GM10266 (cell line): ENCODE results near the gene PITPNC1.
"Not testable (repeated sequence)": the region's sequence is repeated elsewhere in the genome, so short reads cannot be mapped to it uniquely, and the experiment has no call there.

Source experiments
- DNase-seq: peaks from one replicate; pipeline ENCODE4 v3.0.0; 2012; ENCODE audit errors: extremely low spot score
- CTCF ChIP-seq: IDR thresholded peaks from 2 replicates; pipeline ENCODE4 v1.5.1; 2012; ENCODE audit warnings: mild to moderate bottlenecking, low read depth; ENCODE audit not compliant: control insufficient read depth, insufficient read depth; ENCODE audit errors: missing control alignments

Gene PITPNC1

DNA sequence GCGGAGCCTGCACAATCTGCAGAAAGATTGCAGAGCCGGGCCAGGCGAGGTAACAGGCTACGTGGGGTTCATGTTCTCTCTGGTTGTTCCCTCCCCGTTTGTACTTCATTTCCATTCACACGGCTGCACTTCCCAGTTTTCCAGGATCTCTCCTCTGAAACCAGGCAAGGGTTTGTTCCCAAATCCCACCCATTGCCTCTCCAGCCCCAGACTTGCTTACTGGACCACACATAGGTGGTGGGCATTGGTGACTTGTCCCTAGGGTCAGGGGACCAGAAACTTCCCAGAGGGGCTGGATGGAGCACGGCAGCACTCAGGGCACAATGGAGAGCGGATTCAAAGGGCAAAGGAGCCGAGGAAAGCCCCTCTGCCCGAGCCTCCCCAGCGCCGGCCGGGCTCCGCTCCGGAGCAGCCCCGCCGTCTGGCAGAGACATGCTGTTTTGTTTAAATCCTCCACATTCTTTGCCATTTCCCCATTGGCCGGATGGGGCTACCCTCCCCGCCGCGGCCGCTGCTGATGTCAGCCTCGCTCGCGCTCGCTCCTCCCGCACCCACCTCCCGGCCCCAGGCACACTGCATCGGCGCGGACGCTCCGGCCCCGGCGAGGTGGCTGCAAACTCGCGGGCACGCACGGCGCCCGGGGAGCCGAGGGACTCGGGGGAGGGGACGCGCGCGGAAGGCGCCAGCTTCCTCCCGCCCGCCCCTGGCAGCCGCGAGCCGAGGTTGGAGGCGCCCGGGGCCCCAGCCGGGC lies at the start of gene PITPNC1:
TSS of gene PITPNC1 (plus strand) at position 545 of the 751 bp plus-strand sequence.
- DNase-seq = peak; percentile 91
- no peak for TF ChIP-seq CTCF

DNA sequence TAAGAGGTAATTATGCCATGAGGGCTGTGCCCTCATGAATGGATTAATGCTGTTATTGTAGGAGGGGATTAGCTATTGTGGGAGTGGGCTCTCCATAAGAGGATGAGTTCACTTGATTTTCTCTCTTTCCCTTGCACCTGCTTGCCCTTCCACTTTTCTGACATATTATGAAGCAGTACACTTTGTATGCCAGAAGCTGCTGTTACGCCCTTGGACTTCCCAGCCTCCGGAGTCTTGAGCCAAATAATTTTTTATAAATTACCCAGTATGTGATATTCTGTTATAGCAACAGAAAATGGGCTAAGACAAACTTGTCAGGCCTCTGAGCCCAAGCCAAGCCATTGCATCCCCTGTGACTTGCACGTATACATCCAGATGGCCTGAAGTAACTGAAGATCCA lies 49.1 kb upstream of the PITPNC1 start:
- TF ChIP-seq CTCF = no peak

GRCh38 chr17:67331381-67332161 lies 45.5 kb upstream of the PITPNC1 start:
- DNase-seq = not testable (repeated sequence)

More for the DNA sequence above, 49.1 kb upstream of the PITPNC1 start:
- no peak for DNase-seq

DNA sequence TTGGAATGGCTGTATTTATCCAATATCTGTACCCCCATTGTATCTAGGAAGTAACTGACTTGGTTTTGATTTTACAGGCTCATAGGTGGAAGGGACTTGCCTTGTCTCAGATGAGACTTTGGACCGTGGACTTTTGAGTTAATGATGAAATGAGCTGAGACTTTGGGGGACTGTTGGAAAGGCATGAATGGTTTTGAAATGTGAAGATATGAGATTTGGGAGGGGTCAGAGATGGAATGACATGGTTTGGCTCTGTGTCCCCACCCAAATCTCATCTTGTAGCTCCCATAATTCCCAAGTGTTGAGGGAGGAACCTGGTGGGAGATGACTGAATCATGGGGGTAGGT lies 44.9 kb upstream of the PITPNC1 start:
- DNase-seq = not testable (repeated sequence)

GRCh38 chr17:67335245-67335835 lies 41.7 kb upstream of the PITPNC1 start:
- DNase-seq = no peak
- no peak for TF ChIP-seq CTCF

DNA sequence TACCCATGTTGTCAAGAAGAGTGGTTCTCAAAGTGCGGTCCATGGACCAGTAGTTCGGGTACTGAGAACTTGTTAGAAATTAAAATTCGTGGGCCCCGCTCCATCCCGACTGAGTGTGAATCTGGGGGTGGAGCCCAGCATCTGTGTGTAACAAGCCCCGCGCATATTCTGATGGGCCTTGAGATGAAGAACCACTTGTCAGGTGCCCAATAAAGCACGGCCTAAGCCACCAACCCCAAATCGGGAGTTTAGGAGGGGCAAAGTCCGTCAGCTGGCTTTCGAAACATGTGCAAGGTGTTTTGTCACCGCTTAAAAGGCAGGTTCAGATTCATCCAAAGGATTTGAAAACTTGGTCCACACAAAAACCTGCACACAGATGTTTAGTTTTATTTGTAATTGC lies 40.2 kb upstream of the PITPNC1 start:
- DNase-seq = no peak
- TF ChIP-seq CTCF = no peak

DNA sequence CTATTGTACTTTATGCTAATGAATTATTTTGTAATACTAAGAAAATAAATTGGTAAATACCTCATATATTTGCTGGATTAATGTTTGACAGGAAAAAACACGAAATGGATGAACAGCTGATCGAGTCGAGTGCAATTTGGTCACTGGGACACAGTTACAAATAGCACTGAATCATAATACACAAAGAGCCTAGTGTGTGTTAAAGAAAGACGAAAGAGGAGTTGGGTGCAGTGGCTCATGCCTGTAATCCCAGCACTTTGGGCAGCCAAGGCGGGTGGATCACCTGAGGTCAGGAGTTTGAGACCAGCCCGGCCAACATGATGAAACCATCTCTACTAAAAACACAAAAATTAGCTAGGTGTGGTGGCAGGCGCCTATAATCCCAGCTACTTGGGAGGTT lies 38.7 kb upstream of the PITPNC1 start:
- not testable (repeated sequence) for DNase-seq

GRCh38 chr17:67343237-67343636 lies 33.8 kb upstream of the PITPNC1 start:
- TF ChIP-seq CTCF = no peak
- no peak for DNase-seq

- no peak for TF ChIP-seq CTCF
- DNase-seq = no peak
These were observed 29.3 kb upstream of the PITPNC1 start for GRCh38 chr17:67347826-67348225.
